SIG-M5 treated with dmso at 0.1 percent for 504 hours (cell line): ENCODE results near the gene ARSD.
"Not testable (repeated sequence)": the region's sequence is repeated elsewhere in the genome, so short reads cannot be mapped to it uniquely, and the experiment has no call there.

Experiments
- DNase-seq: peaks from one replicate; lab custom pipeline; 2025; ENCODE audit not compliant: unreplicated experiment; lab: John Stamatoyannopoulos, UW

ARSD gene

GRCh38 chrX:2934715-2935710 is 5.9 kb upstream of the ARSD start:
- peak; percentile 91 for DNase-seq

- peak; percentile 9 for DNase-seq
Observed at GRCh38 chrX:2933125-2933900, 4.2 kb upstream of the ARSD start.

GRCh38 chrX:2931612-2932011 is 2.5 kb upstream of the ARSD start:
- DNase-seq: no peak

GRCh38 chrX:2931155-2931554 is 2.0 kb upstream of the ARSD start:
- DNase-seq: no peak

- DNase-seq: no peak
Observed at GRCh38 chrX:2928191-2928582, 952 bp downstream of the ARSD start.

- DNase-seq: no peak
Observed at GRCh38 chrX:2926664-2927275, 2.4 kb downstream of the ARSD start.

GRCh38 chrX:2926255-2926654 is 2.9 kb downstream of the ARSD start:
- DNase-seq: not testable (repeated sequence)

GRCh38 chrX:2924151-2924550 is 5.0 kb downstream of the ARSD start:
- no peak for DNase-seq

- no peak for DNase-seq
Observed at GRCh38 chrX:2921750-2922149, 7.4 kb downstream of the ARSD start.

GRCh38 chrX:2921193-2921592 is 7.9 kb downstream of the ARSD start:
- DNase-seq: no peak

- DNase-seq: no peak
Observed at GRCh38 chrX:2917767-2918166, 11.4 kb downstream of the ARSD start.

- no peak for DNase-seq
Observed at GRCh38 chrX:2913118-2913517, 16.0 kb downstream of the ARSD start.

- no peak for DNase-seq
Observed at GRCh38 chrX:2910109-2910508, 19.0 kb downstream of the ARSD start.

- no peak for DNase-seq
Observed at GRCh38 chrX:2908125-2908685, 20.9 kb downstream of the ARSD start.

GRCh38 chrX:2907295-2907694 is 21.8 kb downstream of the ARSD start:
- DNase-seq: no peak

GRCh38 chrX:2903366-2903765 is 25.8 kb downstream of the ARSD start:
- DNase-seq: no peak

- no peak for DNase-seq
Observed at GRCh38 chrX:2902841-2903240, 26.3 kb downstream of the ARSD start.

- no peak for DNase-seq
Observed at GRCh38 chrX:2901367-2902036, 27.6 kb downstream of the ARSD start.

GRCh38 chrX:2898846-2899512 is 30.2 kb downstream of the ARSD start:
- no peak for DNase-seq
